K562 (cell line): ENCODE data around the gene TMEM63A. TPM values are rescaled to one million over a fixed set of nuclear protein-coding genes. Genes with fewer than 3 reads are reported as not detected.
A peak's percentile ranks its signal among the peaks of the same experiment; 100 is the strongest.

Source experiments
- ARID1B ChIP-seq: fragments of 450-650 bp; IDR thresholded peaks from 2 replicates; pipeline ENCODE4 v1.6.1; 2016; ENCODE audit warnings: antibody characterized with exemption, mild to moderate bottlenecking, inconsistent platforms
- BDP1 ChIP-seq: IDR thresholded peaks from 3 replicates; pipeline ENCODE4 v1.6.1; 2011; ENCODE audit not compliant: insufficient read length, insufficient read depth
- CCAR2 ChIP-seq: fragments of 200-400 bp; formaldehyde crosslinking; IDR thresholded peaks from 2 replicates; pipeline ENCODE4 v1.6.1; 2017; ENCODE audit warnings: mild to moderate bottlenecking, low read depth, low read length
- CHCHD3 ChIP-seq: fragments of 250-450 bp; sonication (Bioruptor Pico); IDR thresholded peaks from 2 replicates; pipeline ENCODE4 v2.1.2; 2022; ENCODE audit warnings: mild to moderate bottlenecking
- CREBBP ChIP-seq: IDR thresholded peaks from one replicate; pipeline ENCODE4 v1.6.1; 2012; ENCODE audit warnings: low read depth, mild to moderate bottlenecking, control low read depth, inconsistent platforms, low read length
- DIDO1 ChIP-seq: fragments of 450-650 bp; IDR thresholded peaks from 2 replicates; pipeline ENCODE4 v1.6.1; 2016; ENCODE audit warnings: low read depth, missing biosample characterization, missing genetic modification characterization
- DLX4 ChIP-seq: fragments of 250-450 bp; sonication (Bioruptor Pico); IDR thresholded peaks from 2 replicates; pipeline ENCODE4 v1.6.1; 2021; ENCODE audit warnings: mild to moderate bottlenecking
- JUN ChIP-seq, 2 experiments: sonication (generic) in 1 of 2; formaldehyde crosslinking in 1 of 2; IDR thresholded peaks; 2 replicates each; pipeline versions ENCODE4 v1.6.1 to v1.8.0; 2012 to 2022; ENCODE audit warnings: borderline replicate concordance in 2 of 2, mild to moderate bottlenecking in 2 of 2, improper control_type of control experiment in 1 of 2, low read depth in 1 of 2, low read length in 1 of 2, missing genetic modification reagents in 1 of 2
- KLF16 ChIP-seq: IDR thresholded peaks from 2 replicates; pipeline ENCODE4 v1.6.1; 2016; ENCODE audit warnings: antibody characterized with exemption
- MYBL2 ChIP-seq, 2 experiments: fragments of 450-650 bp in 1 of 2; sonication (generic) in 1 of 2; formaldehyde crosslinking in 1 of 2; IDR thresholded peaks; 2 replicates each; pipeline versions ENCODE4 v1.6.1 to v1.8.1; 2017 to 2022; ENCODE audit warnings: borderline replicate concordance in 1 of 2, inconsistent platforms in 1 of 2, low read depth in 1 of 2, mild to moderate bottlenecking in 1 of 2, missing genetic modification reagents in 1 of 2, moderate library complexity in 1 of 2
- PCBP2 ChIP-seq: fragments of 200-400 bp; formaldehyde crosslinking; IDR thresholded peaks from 2 replicates; pipeline ENCODE4 v1.6.1; 2018; ENCODE audit warnings: low read length, low read depth, mild to moderate bottlenecking, moderate library complexity; ENCODE audit not compliant: poor library complexity, severe bottlenecking
- POU5F1 ChIP-seq: fragments of 150-350 bp; IDR thresholded peaks from 2 replicates; pipeline ENCODE4 v1.6.1; 2014; ENCODE audit warnings: borderline replicate concordance, low read length, low read depth, mild to moderate bottlenecking; ENCODE audit not compliant: partially characterized antibody
- PRPF4 ChIP-seq: fragments of 200-400 bp; formaldehyde crosslinking; IDR thresholded peaks from one replicate; pipeline ENCODE4 v1.6.1; 2017; ENCODE audit warnings: low read length, low read depth, mild to moderate bottlenecking; ENCODE audit not compliant: insufficient read depth, poor library complexity, severe bottlenecking
- SRSF9 ChIP-seq: fragments of 200-400 bp; formaldehyde crosslinking; IDR thresholded peaks from 2 replicates; pipeline ENCODE4 v1.6.1; 2017; ENCODE audit warnings: low read depth, low read length, borderline replicate concordance
- XRCC3 ChIP-seq: fragments of 450-650 bp; IDR thresholded peaks from 2 replicates; pipeline ENCODE4 v1.6.1; 2017; ENCODE audit warnings: mild to moderate bottlenecking, moderate library complexity
- XRCC4 ChIP-seq: IDR thresholded peaks from one replicate; pipeline ENCODE4 v1.6.1; 2011; ENCODE audit not compliant: insufficient read depth, insufficient read length; ENCODE audit errors: extremely low read depth
- ZEB2 ChIP-seq: fragments of 450-650 bp; IDR thresholded peaks from 2 replicates; pipeline ENCODE4 v1.6.1; 2016
- ZNF354B ChIP-seq: fragments of 250-450 bp; sonication (Bioruptor Pico); IDR thresholded peaks from 2 replicates; pipeline ENCODE4 v1.4.0; 2020
- ZNF395 ChIP-seq: fragments of 200-800 bp; sonication (Bioruptor generic); IDR thresholded peaks from 2 replicates; pipeline ENCODE4 v1.6.1; 2017; ENCODE audit warnings: missing genetic modification characterization, missing compliant biosample characterization
- ZNF77 ChIP-seq: fragments of 250-450 bp; sonication (Bioruptor Pico); IDR thresholded peaks from 2 replicates; pipeline ENCODE4 v1.5.0; 2020
- polyA plus RNA-seq, 8 experiments: library from polyadenylated mRNA; depleted of rRNA in 4 of 8; stranded (reverse) in 5 of 8; unstranded in 3 of 8; fragments of >200 nt; fragmentation: Nextera tagmentation in 2 of 8; fragmentation: Illumina TruSeq in 1 of 8; extraction: Ambion mirVana in 2 of 8; extraction: Trizol in 1 of 8; gene quantifications; 2 replicates each; pipeline versions ENCODE4 v1.2.1 to v1.2.3, GENCODE V29; 2011 to 2014; ENCODE audit warnings: inconsistent platforms in 1 of 8, missing spikeins in 1 of 8
- total RNA-seq, 7 experiments: library from RNA; depleted of rRNA in 6 of 7; stranded (reverse); fragments of >200 nt in 6 of 7; fragmentation: Illumina TruSeq in 2 of 7; extraction: Trizol in 2 of 7; gene quantifications; 2 replicates each; pipeline versions ENCODE4 v1.2.1 to v1.2.3, GENCODE V29; 2011 to 2021; ENCODE audit warnings: low replicate concordance in 1 of 7
- TF ChIP-seq, protein P1 (sequence below): sonication (generic); formaldehyde crosslinking; IDR thresholded peaks from 2 replicates; pipeline ENCODE4 v1.8.1; 2023; ENCODE audit warnings: mild to moderate bottlenecking, missing genetic modification reagents, moderate library complexity

Gene TMEM63A
- total and polyA plus RNA-seq, 9 of the 15 experiments (the other 6 are each of a cell fraction or from before 2014, with no cell fraction given): 2.0 to 54.6 (median 17.5) TPM

DNA sequence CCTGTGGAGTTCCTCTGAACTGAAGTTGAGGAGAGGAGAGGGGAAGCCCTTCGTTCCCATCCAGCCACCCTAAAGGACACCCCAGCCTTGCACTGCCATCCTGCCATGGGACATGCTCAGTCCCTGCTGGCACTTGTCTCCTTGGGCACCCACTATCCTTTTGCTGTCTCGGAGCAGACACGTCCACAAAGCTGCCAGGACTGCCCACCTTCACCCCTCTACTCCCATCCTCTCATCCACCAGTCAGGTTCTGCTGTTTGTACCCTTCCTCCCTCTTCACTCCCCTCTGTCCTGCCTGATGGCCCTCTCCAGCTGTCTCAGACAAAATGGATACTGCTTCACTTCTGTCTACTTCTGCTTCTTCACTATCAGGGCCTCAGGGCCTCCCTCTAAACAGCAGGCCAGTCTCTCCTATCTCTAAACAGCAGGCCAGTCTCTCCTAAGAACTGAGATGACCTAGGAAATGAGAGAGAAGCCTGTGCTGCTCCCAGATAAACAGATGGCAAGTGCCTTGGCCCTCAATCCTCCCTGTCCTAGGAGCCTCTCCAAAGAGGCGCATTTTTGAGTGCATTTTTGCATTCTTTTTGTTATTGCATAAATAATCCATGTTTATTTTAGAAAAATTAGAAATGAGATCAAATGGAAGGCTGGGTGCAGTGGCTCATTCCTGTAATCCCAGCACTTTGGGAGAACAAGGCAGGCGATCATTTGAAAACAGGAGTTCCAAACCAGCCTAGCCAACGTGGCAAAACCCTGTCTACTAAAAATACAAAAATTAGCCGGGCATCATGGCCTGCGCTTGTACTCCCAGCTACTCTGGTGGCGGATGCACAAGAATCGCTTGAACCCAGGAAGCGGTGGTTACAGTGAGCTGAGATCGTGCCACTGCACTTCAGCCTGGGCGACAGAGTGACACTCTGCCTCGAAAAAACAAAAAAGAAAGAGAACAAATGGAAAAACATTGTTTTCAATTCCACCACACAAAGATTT lies 46.3 kb upstream of the TMEM63A start (continued):
- peak; percentile 36; the same call in 1 of the 2 replicates for TF ChIP-seq JUN (IDR thresholded peaks at IDR 0.05; ENCODE audit: borderline replicate concordance, low read depth, low read length)
- no peak; the same call in 1 of the 2 replicates for TF ChIP-seq JUN (CRISPR knock-in tag; IDR thresholded peaks at IDR 0.05; ENCODE audit: borderline replicate concordance)
- TF ChIP-seq DIDO1 (tag): no peak; the same call in none of the 2 replicates
- no peak for TF ChIP-seq POU5F1
- TF ChIP-seq ZNF395: peak; percentile 100
- TF ChIP-seq PCBP2: no peak
- no peak for TF ChIP-seq PRPF4
- no peak for TF ChIP-seq DLX4
- no peak for TF ChIP-seq ZNF77 (CRISPR knock-in tag)
- peak; percentile 100 for TF ChIP-seq ARID1B
- TF ChIP-seq BDP1: no peak
- TF ChIP-seq CCAR2: 0 out of 2 replicates have a peak, but pooled peaks have one; percentile 31
- no peak for TF ChIP-seq CREBBP
- peak; percentile 67; the same call in 1 of the 2 replicates for TF ChIP-seq ZNF354B (CRISPR knock-in tag)
- 0 out of 2 replicates have a peak, but pooled peaks have one; percentile 74 for TF ChIP-seq CHCHD3 (CRISPR knock-in tag)
- no peak; the same call in 1 of the 2 replicates for TF ChIP-seq ZEB2
- peak; percentile 100 for TF ChIP-seq KLF16
- TF ChIP-seq SRSF9: no peak
- TF ChIP-seq MYBL2 (IDR thresholded peaks at IDR 0.05; ENCODE audit: low read depth): no peak; the same call in 1 of the 2 replicates
- no peak for TF ChIP-seq MYBL2 (CRISPR knock-in tag; IDR thresholded peaks at IDR 0.05; ENCODE audit: borderline replicate concordance)
- TF ChIP-seq XRCC3: no peak
- TF ChIP-seq, protein P1, sequence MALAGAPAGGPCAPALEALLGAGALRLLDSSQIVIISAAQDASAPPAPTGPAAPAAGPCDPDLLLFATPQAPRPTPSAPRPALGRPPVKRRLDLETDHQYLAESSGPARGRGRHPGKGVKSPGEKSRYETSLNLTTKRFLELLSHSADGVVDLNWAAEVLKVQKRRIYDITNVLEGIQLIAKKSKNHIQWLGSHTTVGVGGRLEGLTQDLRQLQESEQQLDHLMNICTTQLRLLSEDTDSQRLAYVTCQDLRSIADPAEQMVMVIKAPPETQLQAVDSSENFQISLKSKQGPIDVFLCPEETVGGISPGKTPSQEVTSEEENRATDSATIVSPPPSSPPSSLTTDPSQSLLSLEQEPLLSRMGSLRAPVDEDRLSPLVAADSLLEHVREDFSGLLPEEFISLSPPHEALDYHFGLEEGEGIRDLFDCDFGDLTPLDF (CRISPR knock-in tag): peak; percentile 58; the same call in 1 of the 2 replicates
- TF ChIP-seq XRCC4: no peak
